Measurements from ENCODE around the gene GBP2.
"Not testable (repeated sequence)": the region's sequence is repeated elsewhere in the genome, so short reads cannot be mapped to it uniquely, and the experiment has no call there.

The GBP2 gene

DNA sequence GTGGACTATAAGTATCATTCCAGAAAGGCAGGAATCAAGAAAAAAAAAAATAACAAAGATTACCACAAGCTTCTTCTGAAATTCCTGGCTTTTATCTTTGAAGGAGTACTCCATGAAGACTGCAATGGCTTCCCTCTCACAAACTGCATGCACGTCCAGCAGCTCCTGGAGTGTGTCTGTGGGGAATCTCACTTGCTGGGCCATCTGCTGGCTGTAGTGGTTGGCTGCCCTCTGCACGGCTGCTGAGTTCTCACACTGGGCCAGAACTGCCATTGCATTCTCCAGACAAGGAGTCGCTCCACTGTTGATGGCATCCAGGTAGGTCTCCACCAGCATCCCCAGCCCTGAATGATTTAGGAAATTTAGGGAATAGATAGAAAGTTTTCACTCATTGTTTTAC lies 23.3 kb upstream of the GBP2 start:
- Histone ChIP-seq H3K4me1 (ENCODE audit: insufficient read depth, low read length) (no peaks in the 10 kb centered on the region), H3K4me3 (ENCODE audit: low read length) (no peak overlapping the region), H3K27me3 (ENCODE audit: insufficient read depth, low read length) (no peaks in the 10 kb centered on the region), H3K9me3 (ENCODE audit: insufficient read depth, low read depth, low read length) (no peaks in the 10 kb centered on the region), H3K9ac (ENCODE audit: low read depth, low read length) (no peak overlapping the region), H3K27ac (ENCODE audit: low read length) (no peak overlapping the region), H3K36me3 (ENCODE audit: insufficient read depth, low read depth, low read length) (no peaks in the 10 kb centered on the region)

DNA sequence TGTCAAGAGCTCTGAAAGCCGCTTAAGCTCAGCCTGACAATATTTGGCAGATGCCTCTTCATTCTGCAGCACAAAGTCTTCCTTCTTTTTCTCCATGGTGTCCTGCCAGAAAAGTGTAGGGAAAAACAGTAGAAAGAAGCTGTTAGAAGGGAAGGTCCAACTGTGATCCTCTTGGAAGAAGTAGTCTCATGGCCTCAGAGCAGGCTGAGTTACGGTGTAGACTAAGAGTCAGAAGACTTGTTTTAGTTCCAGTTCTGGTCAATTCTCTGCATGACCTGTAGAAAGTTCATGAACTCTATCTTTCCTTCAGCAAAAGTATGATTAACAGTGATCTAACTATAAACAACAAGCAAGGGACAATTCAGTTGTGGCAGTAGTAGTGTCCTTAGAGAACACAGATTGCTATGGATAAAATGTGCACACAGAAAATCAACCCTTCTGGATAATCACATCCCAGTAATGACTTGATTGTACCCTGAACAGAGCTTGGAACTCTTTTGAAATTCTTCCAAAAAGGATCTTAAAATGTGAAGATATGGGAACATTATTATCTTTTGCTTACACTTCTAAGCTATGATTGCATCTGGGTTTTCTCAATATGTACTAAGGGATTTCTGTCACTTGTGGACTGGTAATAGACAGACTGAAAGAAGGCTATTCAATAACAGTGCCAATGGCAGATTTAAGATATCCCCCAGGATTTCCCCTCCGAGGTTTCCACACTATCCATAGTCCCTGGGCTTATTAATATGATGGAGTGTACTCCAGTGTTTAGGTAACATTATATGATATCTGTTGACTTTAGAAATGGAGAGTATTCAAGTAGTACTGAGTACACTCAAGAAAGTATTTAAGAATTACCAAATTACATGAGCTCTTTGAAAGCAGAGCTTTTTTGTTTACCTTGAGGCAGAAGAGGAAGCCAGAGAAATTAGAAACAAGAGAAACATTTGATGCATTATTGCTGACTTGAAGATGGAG lies 22.1 kb upstream of the GBP2 start:
- Histone ChIP-seq H3K4me3 (ENCODE audit: low read length) (no peak overlapping the region), H3K36me3 (ENCODE audit: insufficient read depth, low read depth, low read length) (no peaks in the 10 kb centered on the region), H3K9ac (ENCODE audit: low read depth, low read length) (no peak overlapping the region), H3K9me3 (ENCODE audit: insufficient read depth, low read depth, low read length) (no peaks in the 10 kb centered on the region), H3K4me1 (ENCODE audit: insufficient read depth, low read length) (no peaks in the 10 kb centered on the region), H3K27me3 (ENCODE audit: insufficient read depth, low read length) (no peaks in the 10 kb centered on the region), H3K27ac (ENCODE audit: low read length) (no peak overlapping the region)

DNA sequence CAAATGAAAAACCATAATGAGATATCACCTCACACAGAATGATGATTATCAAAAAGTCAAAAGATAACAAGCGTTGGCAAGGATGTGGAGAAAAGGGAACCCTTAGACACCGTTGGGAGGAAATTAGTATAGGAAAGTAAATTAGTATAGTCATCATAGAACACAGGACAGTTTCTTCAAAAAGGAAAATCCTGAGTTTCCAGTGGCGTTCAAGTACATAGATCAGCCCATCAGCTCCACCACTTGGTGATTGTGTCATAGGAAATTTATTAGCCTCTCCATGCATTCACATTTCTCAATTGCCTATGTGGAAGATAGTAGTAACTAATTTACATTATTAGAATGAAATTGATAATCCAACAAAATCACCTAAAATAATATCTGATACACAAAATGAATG lies 20.8 kb upstream of the GBP2 start:
- Histone ChIP-seq H3K4me1 (ENCODE audit: insufficient read depth, low read length) (no peaks in the 10 kb centered on the region), H3K9me3 (ENCODE audit: insufficient read depth, low read depth, low read length) (no peaks in the 10 kb centered on the region), H3K27me3 (ENCODE audit: insufficient read depth, low read length) (no peaks in the 10 kb centered on the region), H3K27ac (ENCODE audit: low read length) (no peak overlapping the region), H3K4me3 (ENCODE audit: low read length) (no peak overlapping the region), H3K36me3 (ENCODE audit: insufficient read depth, low read depth, low read length) (no peaks in the 10 kb centered on the region), H3K9ac (ENCODE audit: low read depth, low read length) (no peak overlapping the region)

DNA sequence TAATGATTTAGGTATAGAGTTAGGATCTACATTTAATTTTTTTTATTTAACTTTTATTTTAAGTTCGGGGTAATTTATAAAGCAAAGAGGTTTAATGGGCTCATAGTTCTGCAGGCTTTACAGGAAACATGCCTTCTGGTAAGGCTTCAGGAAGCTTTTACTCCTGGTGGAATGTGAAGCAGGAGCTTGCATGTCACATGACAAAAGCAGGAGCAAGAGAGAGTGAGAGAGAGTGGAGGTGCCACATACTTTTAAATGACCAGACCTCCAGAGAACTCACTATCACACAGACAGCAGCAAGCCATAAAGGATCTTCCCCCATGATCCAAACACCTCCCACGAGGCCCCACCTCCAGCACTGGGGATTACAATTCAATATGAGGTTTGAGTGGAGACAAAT lies 17.6 kb upstream of the GBP2 start:
- Histone ChIP-seq H3K27me3 (ENCODE audit: insufficient read depth, low read length) (no peaks in the 10 kb centered on the region), H3K9ac (ENCODE audit: low read depth, low read length) (no peak overlapping the region), H3K4me3 (ENCODE audit: low read length) (no peak overlapping the region), H3K9me3 (ENCODE audit: insufficient read depth, low read depth, low read length) (no peaks in the 10 kb centered on the region), H3K4me1 (ENCODE audit: insufficient read depth, low read length) (no peaks in the 10 kb centered on the region), H3K36me3 (ENCODE audit: insufficient read depth, low read depth, low read length) (no peaks in the 10 kb centered on the region), H3K27ac (ENCODE audit: low read length) (no peak overlapping the region)

DNA sequence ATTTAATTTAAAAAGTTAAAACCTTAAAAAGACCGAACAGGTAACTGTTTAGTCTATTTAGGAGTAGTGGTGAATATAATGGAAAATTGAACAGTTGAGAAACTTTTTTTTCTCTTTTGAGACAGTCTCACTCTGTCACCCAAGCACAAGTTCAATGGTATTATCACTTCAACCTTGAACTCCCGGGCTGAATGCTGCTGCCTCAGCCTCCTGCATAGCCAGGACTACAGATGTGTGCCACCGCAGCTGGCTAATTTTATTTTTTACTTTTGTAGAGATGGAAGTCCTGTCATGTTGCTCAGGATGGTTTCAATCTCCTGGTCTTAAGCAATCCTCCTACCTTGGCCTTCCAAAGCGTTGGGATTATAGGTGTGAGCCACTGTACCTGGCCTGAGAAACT lies 16.2 kb upstream of the GBP2 start:
- Histone ChIP-seq H3K27me3 (ENCODE audit: insufficient read depth, low read length) (no peaks in the 10 kb centered on the region), H3K36me3 (ENCODE audit: insufficient read depth, low read depth, low read length) (no peaks in the 10 kb centered on the region), H3K4me3 (ENCODE audit: low read length) (no peak overlapping the region), H3K4me1 (ENCODE audit: insufficient read depth, low read length) (no peaks in the 10 kb centered on the region), H3K9ac (ENCODE audit: low read depth, low read length) (no peak overlapping the region), H3K9me3 (ENCODE audit: insufficient read depth, low read depth, low read length) (no peaks in the 10 kb centered on the region), H3K27ac (ENCODE audit: low read length) (no peak overlapping the region)

DNA sequence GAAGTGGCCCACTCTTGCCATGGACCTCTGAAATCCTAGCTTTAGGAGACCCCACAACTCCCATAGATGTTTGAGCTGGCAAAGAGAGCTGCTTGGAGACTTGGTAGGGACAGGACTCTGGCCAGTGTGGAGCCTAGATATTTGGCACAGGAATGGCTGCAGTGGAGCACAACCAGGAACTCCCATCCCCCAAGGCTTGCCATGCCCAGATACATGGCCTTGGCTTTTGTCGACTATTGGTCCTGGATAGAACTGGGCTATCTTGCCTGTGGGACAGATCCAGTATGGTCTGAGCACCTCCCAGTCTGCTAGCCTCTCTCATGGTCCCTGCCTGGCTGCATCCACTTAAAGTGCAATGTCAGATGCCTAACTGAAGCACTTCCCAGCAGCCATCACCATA lies 7.8 kb upstream of the GBP2 start:
- Histone ChIP-seq H3K9me3 (ENCODE audit: insufficient read depth, low read depth, low read length) (no peaks in the 10 kb centered on the region), H3K9ac (ENCODE audit: low read depth, low read length) (no peak overlapping the region), H3K27me3 (ENCODE audit: insufficient read depth, low read length) (no peaks in the 10 kb centered on the region), H3K27ac (ENCODE audit: low read length) (no peak overlapping the region), H3K36me3 (ENCODE audit: insufficient read depth, low read depth, low read length) (no peaks in the 10 kb centered on the region), H3K4me3 (ENCODE audit: low read length) (no peak overlapping the region), H3K4me1 (ENCODE audit: insufficient read depth, low read length) (no peaks in the 10 kb centered on the region)

DNA sequence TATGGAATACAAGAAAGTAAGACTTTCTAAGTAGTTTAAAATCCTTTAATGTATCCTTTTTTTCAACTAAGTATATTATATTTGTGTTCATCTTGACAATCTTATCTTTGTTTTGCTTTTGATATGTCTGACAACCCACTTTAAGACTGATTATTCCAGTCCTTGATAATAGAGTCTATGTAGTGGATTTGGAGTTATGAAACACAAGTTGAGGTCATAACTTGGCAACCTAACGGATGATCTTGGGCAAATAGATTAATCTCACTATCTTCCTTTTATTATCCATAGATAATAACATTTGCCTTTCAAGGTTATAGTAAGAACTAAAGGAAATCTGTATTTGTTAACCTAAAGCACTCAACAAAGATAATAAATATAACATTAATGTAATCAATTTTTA lies 4.8 kb upstream of the GBP2 start:
- Histone ChIP-seq H3K9me3 (ENCODE audit: insufficient read depth, low read depth, low read length) (no peaks in the 10 kb centered on the region), H3K36me3 (ENCODE audit: insufficient read depth, low read depth, low read length) (no peaks in the 10 kb centered on the region), H3K27me3 (ENCODE audit: insufficient read depth, low read length) (no peaks in the 10 kb centered on the region), H3K9ac (ENCODE audit: low read depth, low read length) (no peak overlapping the region), H3K27ac (ENCODE audit: low read length) (no peak overlapping the region), H3K4me3 (ENCODE audit: low read length) (no peak overlapping the region), H3K4me1 (ENCODE audit: insufficient read depth, low read length) (no peaks in the 10 kb centered on the region)

DNA sequence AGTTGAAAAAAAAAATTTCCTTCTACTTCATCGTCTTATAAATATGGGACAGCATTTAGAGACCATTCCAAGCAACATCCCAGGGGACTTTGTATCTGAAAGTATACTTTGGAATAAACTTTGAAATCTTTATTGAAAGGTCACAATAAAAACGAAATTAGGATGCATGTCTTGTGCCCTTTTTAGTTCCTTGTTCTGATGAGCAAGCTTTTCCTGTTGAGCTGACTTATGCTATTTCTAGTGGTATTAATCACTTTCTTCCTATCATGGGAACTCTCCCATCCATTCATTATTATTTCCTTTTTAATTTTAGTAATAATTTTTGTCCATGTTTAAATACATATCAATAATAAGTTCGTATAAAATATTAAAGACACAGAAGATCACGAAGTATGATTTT lies 4.0 kb upstream of the GBP2 start:
- Histone ChIP-seq H3K9ac (ENCODE audit: low read depth, low read length) (no peak overlapping the region), H3K27me3 (ENCODE audit: insufficient read depth, low read length) (no peaks in the 10 kb centered on the region), H3K36me3 (ENCODE audit: insufficient read depth, low read depth, low read length) (no peaks in the 10 kb centered on the region), H3K4me3 (ENCODE audit: low read length) (no peak overlapping the region), H3K4me1 (ENCODE audit: insufficient read depth, low read length) (no peaks in the 10 kb centered on the region), H3K9me3 (ENCODE audit: insufficient read depth, low read depth, low read length) (no peaks in the 10 kb centered on the region), H3K27ac (ENCODE audit: low read length) (no peak overlapping the region)

DNA sequence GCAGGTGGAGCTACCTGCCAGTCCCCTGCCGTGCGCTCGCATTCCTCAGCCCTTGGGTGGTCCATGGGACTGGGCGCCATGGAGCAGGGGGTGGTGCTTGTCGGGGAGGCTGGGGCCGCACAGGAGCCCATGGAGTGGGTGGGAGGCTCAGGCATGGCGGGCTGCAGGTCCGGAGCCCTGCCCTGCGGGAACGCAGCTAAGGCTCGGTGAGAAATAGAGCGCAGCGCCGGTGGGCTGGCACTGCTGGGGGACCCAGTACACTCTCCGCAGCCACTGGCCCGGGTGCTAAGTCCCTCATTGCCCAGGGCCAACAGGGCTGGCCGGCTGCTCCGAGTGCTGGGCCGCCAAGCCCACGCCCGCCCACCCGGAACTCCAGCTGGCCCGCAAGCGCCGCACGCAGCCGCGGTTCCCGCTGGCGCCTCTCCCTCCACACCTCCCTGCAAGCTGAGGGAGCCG lies 2.1 kb upstream of the GBP2 start:
- not testable (repeated sequence) for H3K27ac ChIP-seq (ENCODE audit: low read length); H3K27me3 ChIP-seq (ENCODE audit: insufficient read depth, low read length); H3K4me3 ChIP-seq (ENCODE audit: low read length); H3K4me1 ChIP-seq (ENCODE audit: insufficient read depth, low read length); H3K9ac ChIP-seq (ENCODE audit: low read depth, low read length); H3K36me3 ChIP-seq (ENCODE audit: insufficient read depth, low read depth, low read length); H3K9me3 ChIP-seq (ENCODE audit: insufficient read depth, low read depth, low read length)

DNA sequence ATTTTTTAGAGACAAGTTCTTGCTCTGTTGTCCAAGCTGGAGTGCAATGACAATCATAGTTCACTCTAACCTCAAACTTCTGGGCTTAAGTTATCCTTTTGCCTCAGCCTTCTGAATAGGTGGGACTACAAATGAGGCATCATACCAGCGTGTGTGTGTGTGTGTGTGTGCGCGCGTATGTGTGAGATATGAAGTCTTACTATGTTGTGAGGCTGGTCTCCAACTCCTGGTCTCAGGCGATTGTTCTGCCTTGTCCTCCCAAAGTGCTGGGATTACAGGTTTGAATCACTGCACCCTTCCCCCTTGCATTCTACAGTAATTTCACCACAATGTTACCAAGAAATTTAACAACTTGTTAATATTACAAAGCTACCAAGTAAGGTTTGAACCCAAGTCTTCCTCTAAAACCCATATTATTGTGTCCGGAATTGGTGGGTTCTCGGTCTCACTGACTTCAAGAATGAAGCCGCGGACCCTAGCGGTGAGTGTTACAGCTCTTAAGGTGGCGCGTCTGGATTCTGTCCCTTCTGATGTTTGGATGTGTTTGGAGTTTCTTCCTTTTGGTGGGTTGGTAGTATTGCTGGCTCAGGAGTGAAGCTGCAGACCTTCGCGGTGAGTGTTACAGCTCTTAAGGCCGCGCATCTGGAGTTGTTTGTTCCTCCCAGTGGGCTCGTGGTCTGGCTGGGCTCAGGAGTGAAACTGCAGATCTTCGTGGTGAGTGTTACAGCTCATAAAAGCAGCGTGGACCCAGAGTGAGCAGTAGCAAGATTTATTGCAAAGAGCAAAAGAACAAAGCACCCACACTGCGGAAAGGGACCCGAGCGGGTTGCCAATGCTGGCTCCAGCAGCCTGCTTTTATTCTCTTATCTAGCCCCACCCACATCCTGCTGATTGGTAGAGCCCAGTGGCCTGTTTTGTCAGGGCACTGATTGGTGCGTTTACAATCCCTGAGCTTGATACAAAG lies 970 bp upstream of the GBP2 start:
- H3K4me1 ChIP-seq (ENCODE audit: insufficient read depth, low read length); H3K27ac ChIP-seq (ENCODE audit: low read length); H3K36me3 ChIP-seq (ENCODE audit: insufficient read depth, low read depth, low read length); H3K9me3 ChIP-seq (ENCODE audit: insufficient read depth, low read depth, low read length); H3K4me3 ChIP-seq (ENCODE audit: low read length); H3K9ac ChIP-seq (ENCODE audit: low read depth, low read length); H3K27me3 ChIP-seq (ENCODE audit: insufficient read depth, low read length): not testable (repeated sequence)

DNA sequence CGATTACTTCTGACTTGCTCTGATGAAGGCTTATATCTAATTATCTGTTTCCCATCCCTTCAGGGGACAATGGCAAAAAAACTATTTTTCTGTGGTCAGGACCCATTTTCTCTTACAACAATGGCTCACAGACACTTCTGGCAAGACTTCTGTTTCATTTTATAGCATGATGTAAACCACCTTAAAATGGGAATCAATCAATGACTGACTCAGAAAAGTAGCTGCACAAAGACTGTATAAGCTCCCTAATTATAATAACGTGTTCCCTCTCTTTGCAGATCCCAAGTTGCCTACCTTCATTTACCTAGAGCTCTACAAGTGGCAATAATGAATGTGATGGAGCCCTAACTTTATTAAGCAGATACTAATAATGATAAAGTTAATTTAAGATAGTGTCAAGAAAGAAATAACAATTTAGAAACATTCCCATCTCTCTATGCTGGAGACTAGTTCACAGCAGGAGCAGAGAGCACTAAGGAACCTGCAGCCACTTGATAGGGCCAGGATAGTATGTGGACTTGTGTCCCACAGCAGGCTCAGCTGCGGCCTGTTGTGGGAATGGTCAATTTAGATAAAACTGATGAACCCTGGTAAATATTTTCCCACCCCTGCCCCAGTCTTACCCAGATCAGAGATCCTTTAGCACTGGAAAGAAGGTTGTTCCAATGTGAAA lies 538 bp downstream of the GBP2 start:
- Histone ChIP-seq H3K4me3 (ENCODE audit: low read length) (no peak overlapping the region), H3K27me3 (ENCODE audit: insufficient read depth, low read length) (no peaks in the 10 kb centered on the region), H3K27ac (ENCODE audit: low read length) (no peak overlapping the region), H3K9ac (ENCODE audit: low read depth, low read length) (no peak overlapping the region), H3K4me1 (ENCODE audit: insufficient read depth, low read length) (no peaks in the 10 kb centered on the region), H3K36me3 (ENCODE audit: insufficient read depth, low read depth, low read length) (no peaks in the 10 kb centered on the region), H3K9me3 (ENCODE audit: insufficient read depth, low read depth, low read length) (no peaks in the 10 kb centered on the region)
